Nephron (organoid): ENCODE results near the gene SORD.
"Not testable (repeated sequence)": the region's sequence is repeated elsewhere in the genome, so short reads cannot be mapped to it uniquely, and the experiment has no call there.

Experiments used
- H3K27ac Mint-ChIP-seq, 3 experiments: 2 replicates each; pipeline ENCODE4 v1.8.0; 2020; ENCODE audit warnings: mixed read lengths in 3 of 3, mild to moderate bottlenecking in 2 of 3, moderate library complexity in 1 of 3
- H3K27me3 Mint-ChIP-seq: 2 replicates; pipeline ENCODE4 v1.8.0; 2021; ENCODE audit warnings: low read depth, mild to moderate bottlenecking, moderate library complexity, mixed read lengths
- H3K36me3 Mint-ChIP-seq: 2 replicates; pipeline ENCODE4 v1.8.0; 2020; ENCODE audit warnings: low read depth, mixed read lengths
- H3K4me1 Mint-ChIP-seq: 2 replicates; pipeline ENCODE4 v1.8.0; 2020; ENCODE audit warnings: mixed read lengths
- H3K4me3 Mint-ChIP-seq, 3 experiments: 2 replicates each; pipeline ENCODE4 v1.8.0; 2020; ENCODE audit warnings: mild to moderate bottlenecking in 3 of 3, mixed read lengths in 3 of 3, moderate library complexity in 2 of 3
- H3K9me3 Mint-ChIP-seq: 2 replicates; pipeline ENCODE4 v1.8.0; 2020; ENCODE audit warnings: mixed read lengths
- TF ChIP-seq, protein P1 (sequence below), 3 experiments: fragments of 200-600 bp; sonication (generic); IDR thresholded peaks; one replicate each; pipeline ENCODE4 v1.5.0; 2021; ENCODE audit warnings: antibody characterized with exemption in 3 of 3; ENCODE audit not compliant: unreplicated experiment in 3 of 3

The SORD gene

GRCh38 chr15:45036812-45037781, 14.1 kb downstream of the SORD start:
- not testable (repeated sequence) for H3K4me3 Mint-ChIP-seq, H3K9me3 Mint-ChIP-seq, H3K4me1 Mint-ChIP-seq, H3K27me3 Mint-ChIP-seq
- H3K27ac Mint-ChIP-seq, result peak overlapping the region; percentile 53 to 78 (median 71)
- H3K36me3 Mint-ChIP-seq, result peaks cover 15% of the 10 kb centered on the region
- TF ChIP-seq, protein P1, sequence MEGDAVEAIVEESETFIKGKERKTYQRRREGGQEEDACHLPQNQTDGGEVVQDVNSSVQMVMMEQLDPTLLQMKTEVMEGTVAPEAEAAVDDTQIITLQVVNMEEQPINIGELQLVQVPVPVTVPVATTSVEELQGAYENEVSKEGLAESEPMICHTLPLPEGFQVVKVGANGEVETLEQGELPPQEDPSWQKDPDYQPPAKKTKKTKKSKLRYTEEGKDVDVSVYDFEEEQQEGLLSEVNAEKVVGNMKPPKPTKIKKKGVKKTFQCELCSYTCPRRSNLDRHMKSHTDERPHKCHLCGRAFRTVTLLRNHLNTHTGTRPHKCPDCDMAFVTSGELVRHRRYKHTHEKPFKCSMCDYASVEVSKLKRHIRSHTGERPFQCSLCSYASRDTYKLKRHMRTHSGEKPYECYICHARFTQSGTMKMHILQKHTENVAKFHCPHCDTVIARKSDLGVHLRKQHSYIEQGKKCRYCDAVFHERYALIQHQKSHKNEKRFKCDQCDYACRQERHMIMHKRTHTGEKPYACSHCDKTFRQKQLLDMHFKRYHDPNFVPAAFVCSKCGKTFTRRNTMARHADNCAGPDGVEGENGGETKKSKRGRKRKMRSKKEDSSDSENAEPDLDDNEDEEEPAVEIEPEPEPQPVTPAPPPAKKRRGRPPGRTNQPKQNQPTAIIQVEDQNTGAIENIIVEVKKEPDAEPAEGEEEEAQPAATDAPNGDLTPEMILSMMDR (IDR thresholded peaks at IDR 0.05; ENCODE audit: unreplicated experiment in 3 of 3), result peak; percentile 84 to 87 (median 86)

DNA sequence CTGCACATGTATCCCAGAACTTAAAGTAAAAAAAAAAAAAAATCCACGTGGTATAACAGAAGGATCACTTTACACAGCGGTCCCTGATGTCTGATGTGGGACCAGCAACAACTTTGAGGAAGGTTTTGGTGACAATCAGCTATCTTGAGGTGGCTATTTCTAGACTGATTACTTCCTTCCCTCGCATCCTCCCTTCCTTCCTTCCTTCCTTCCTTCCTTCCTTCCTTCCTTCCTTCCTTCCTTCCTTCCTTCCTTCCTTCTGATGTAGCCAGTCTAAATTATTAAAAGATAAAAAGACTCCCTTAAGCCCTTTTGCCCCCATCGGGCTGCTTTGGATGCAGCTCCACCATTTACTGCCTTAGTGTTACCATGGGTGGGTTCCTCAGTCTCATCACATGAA, 14.9 kb downstream of the SORD start:
- H3K4me3 Mint-ChIP-seq, result no peak overlapping the region
- peaks cover 15% of the 10 kb centered on the region for H3K36me3 Mint-ChIP-seq
- H3K27me3 Mint-ChIP-seq, result no peaks in the 10 kb centered on the region
- TF ChIP-seq, protein P1 (IDR thresholded peaks at IDR 0.05; ENCODE audit: unreplicated experiment in 3 of 3), result no peak
- no peak overlapping the region for H3K27ac Mint-ChIP-seq
- H3K4me1 Mint-ChIP-seq, result peaks cover 5% of the 10 kb centered on the region
- H3K9me3 Mint-ChIP-seq, result no peaks in the 10 kb centered on the region

- not testable (repeated sequence) for H3K4me1 Mint-ChIP-seq
These were observed 17.4 kb downstream of the SORD start for GRCh38 chr15:45040396-45040795.

GRCh38 chr15:45041538-45041937, 18.5 kb downstream of the SORD start:
- not testable (repeated sequence) for H3K36me3 Mint-ChIP-seq, H3K27ac Mint-ChIP-seq, H3K27me3 Mint-ChIP-seq, H3K4me1 Mint-ChIP-seq, H3K4me3 Mint-ChIP-seq, H3K9me3 Mint-ChIP-seq

More at GRCh38 chr15:45040396-45040795, 17.4 kb downstream of the SORD start:
- H3K36me3 Mint-ChIP-seq, result peaks cover 13% of the 10 kb centered on the region
- not testable (repeated sequence) for H3K4me3 Mint-ChIP-seq, H3K27me3 Mint-ChIP-seq, H3K27ac Mint-ChIP-seq, H3K9me3 Mint-ChIP-seq

DNA sequence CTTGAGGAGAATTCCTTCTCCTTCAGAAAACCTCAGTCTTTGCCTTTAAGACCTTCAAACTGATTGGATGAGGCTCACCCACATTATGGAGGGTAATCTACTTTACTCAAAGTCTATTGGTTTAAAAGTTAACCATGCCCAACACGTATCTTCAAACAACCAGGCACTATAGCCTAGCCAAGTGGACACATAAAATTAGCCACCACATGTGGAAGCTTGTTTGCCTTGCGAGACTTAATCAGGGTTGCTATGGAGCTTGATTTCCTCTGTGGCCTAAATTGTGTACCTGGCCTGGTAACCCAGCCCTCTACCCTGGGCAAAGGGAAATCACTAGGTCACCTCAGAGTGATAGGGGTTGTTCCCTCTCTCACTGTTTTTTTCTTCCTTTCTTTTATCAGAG, 19.9 kb downstream of the SORD start:
- H3K4me3 Mint-ChIP-seq, H3K27me3 Mint-ChIP-seq, H3K27ac Mint-ChIP-seq, H3K9me3 Mint-ChIP-seq, H3K4me1 Mint-ChIP-seq: not testable (repeated sequence)
- H3K36me3 Mint-ChIP-seq, result peaks cover 16% of the 10 kb centered on the region

DNA sequence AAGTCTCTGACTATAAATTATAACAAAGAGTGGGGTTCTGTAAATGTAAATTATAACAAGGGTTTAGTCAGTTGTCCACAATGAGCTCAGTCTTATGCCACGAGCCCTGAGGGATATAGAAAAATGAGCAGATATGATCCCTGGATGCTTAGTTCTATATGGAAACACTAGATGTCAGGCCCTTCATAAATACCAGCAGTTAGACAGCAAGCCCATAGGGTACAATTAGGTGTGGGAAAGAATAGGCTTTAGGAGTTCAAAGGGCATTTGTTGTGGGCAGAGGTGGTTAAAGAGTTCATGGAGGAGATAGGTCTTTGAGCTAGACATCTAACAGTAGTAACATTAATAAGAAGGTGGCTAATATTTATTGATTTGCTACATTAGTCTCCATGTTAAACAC, 21.3 kb downstream of the SORD start:
- not testable (repeated sequence) for H3K4me3 Mint-ChIP-seq, H3K27me3 Mint-ChIP-seq, H3K9me3 Mint-ChIP-seq, H3K27ac Mint-ChIP-seq, H3K4me1 Mint-ChIP-seq
- peaks cover 30% of the 10 kb centered on the region for H3K36me3 Mint-ChIP-seq

GRCh38 chr15:45048449-45048793, 25.4 kb downstream of the SORD start:
- Mint-ChIP-seq H3K36me3 (peaks cover 67% of the 10 kb centered on the region), H3K9me3 (peaks cover 24% of the 10 kb centered on the region)
- not testable (repeated sequence) for H3K4me1 Mint-ChIP-seq, H3K27ac Mint-ChIP-seq, H3K27me3 Mint-ChIP-seq, H3K4me3 Mint-ChIP-seq

- Mint-ChIP-seq H3K27me3 (no peaks in the 10 kb centered on the region), H3K4me1 (no peaks in the 10 kb centered on the region), H3K27ac (no peak overlapping the region), H3K36me3 (peaks cover 67% of the 10 kb centered on the region), H3K4me3 (no peak overlapping the region), H3K9me3 (peaks cover 24% of the 10 kb centered on the region)
- TF ChIP-seq, protein P1 (IDR thresholded peaks at IDR 0.05; ENCODE audit: unreplicated experiment in 3 of 3), result no peak
These were observed 26.0 kb downstream of the SORD start for GRCh38 chr15:45048794-45049631.
